Astrocyte of the cerebellum (primary cell): ENCODE data around the gene OPTC.

Experiments used
- DNase-seq: peaks from one replicate; pipeline ENCODE4 v3.0.0-alpha.2; 2011; ENCODE audit warnings: low read depth
- H3K4me3 ChIP-seq: 2 replicates; pipeline ENCODE4 v1.5.1; 2011; ENCODE audit warnings: mild to moderate bottlenecking, low read depth, low read length, moderate library complexity
- in situ Hi-C: cut with HindIII; loops from 2 replicates; pipeline ENCODE4 v1.10.0; 2017; ENCODE audit warnings: low sequenced_read_pairs
- TF ChIP-seq, protein P1 (sequence below): IDR thresholded peaks from 2 replicates; pipeline ENCODE4 v1.5.1; 2012; ENCODE audit warnings: low read length, low read depth, moderate library complexity, mild to moderate bottlenecking; ENCODE audit errors: missing control alignments

OPTC gene

DNA sequence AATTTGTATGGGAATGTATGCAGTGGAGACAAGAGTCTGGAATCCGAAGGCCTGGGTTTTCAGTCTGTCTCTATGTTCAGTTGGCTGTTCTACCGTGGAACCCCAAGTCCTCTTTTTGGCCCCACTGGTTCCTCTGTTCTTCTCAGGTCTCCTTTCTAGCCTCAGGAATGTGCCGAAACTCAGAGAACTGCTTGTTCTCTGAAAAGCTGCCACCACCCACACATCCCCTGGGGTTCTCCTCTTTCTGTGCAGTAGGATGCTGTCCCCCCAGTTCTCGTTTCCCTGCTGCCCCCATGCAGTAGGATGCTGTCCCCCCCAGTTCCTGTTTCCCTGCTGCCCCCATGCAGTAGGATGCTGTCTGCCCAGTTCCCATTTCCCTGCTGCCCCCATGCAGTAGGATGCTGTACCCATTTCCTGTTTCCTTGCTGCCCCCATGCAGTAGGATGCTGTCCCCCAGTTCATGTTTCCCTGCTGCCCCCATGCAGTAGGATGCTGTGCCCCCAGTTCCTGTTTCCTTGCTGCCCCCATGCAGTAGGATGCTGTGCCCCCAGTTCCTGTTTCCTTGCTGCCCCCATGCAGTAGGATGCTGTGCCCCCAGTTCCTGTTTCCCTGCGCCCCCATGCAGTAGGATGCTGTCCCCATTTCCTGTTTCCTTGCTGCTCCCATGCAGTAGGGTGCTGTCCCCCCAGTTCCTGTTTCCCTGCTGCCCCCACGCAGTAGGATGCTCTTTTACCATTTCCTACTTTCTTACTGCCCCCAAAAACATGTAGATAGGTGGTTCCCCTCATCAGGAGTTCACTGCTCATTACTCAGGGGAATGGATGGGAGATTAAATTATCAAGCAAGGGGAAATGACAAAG is 35.3 kb downstream of the OPTC start:
- in situ Hi-C loops, result no loop called here
- H3K4me3 ChIP-seq, result no peak overlapping the region
- TF ChIP-seq, protein P1, sequence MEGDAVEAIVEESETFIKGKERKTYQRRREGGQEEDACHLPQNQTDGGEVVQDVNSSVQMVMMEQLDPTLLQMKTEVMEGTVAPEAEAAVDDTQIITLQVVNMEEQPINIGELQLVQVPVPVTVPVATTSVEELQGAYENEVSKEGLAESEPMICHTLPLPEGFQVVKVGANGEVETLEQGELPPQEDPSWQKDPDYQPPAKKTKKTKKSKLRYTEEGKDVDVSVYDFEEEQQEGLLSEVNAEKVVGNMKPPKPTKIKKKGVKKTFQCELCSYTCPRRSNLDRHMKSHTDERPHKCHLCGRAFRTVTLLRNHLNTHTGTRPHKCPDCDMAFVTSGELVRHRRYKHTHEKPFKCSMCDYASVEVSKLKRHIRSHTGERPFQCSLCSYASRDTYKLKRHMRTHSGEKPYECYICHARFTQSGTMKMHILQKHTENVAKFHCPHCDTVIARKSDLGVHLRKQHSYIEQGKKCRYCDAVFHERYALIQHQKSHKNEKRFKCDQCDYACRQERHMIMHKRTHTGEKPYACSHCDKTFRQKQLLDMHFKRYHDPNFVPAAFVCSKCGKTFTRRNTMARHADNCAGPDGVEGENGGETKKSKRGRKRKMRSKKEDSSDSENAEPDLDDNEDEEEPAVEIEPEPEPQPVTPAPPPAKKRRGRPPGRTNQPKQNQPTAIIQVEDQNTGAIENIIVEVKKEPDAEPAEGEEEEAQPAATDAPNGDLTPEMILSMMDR, result no peak
- DNase-seq, result no peak

DNA sequence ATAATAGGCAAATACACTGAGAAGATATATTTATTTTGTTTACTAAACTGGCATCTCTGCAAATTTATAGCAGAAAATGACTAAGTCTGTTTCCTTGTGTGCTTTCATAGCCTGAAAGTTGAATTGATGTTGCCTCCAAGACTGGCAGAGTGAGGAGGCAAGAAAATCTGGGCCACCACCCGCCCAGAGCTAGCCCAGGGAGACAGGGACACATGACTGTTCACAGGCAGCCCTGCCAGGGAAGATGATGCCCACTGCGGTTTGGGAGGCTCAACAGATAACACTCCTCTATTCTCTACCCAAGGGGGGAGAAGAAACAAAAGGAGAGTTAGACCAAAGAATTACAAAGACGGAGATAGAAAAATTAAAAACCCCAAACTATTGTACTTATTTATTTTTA is 37.1 kb downstream of the OPTC start:
- no peak overlapping the region for H3K4me3 ChIP-seq
- in situ Hi-C loops, result no loop called here
- DNase-seq, result no peak
- TF ChIP-seq, protein P1, result no peak

DNA sequence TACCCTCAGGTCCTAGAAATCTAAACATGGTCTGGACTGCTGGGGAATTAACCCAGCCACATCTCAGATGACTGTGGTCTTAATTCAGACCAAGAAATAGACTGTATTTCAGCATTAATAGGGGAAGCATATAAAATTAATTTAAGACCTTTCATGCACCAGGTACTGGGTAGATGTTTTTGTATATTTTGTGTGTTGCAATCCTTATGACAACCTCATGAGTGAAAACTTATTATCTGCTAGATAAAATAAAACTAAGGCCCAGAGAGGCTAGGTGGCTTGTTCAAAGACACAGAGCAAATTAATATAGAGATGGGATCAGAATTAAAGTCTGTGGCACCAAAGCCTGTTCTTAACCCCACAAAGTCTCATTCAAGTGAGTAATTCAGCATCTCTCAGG is 40.1 kb downstream of the OPTC start:
- in situ Hi-C loops, result no loop called here
- TF ChIP-seq, protein P1, result no peak
- no peak overlapping the region for H3K4me3 ChIP-seq
- no peak for DNase-seq

DNA sequence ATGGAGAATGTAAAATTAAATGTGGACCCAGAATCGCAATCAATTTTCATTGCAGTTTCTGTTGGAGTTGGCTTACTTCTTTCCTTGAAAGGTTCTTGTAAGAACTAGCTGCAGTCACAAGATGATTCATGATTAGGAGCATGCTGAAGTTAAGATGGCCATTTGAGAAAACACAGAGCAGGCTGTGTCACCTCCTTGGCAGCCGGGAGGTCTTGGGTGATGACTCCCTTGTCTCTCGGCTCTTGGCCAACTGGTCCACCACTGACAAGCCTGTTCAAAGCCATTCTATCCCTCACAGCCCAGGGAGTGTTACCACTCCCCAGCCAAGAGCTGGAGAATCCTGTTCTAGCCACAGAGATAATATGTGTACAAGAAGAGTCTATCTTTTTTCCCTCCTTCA is 40.6 kb downstream of the OPTC start:
- H3K4me3 ChIP-seq, result no peak overlapping the region
- in situ Hi-C loops, result no loop called here
- DNase-seq, result peak; percentile 46

DNA sequence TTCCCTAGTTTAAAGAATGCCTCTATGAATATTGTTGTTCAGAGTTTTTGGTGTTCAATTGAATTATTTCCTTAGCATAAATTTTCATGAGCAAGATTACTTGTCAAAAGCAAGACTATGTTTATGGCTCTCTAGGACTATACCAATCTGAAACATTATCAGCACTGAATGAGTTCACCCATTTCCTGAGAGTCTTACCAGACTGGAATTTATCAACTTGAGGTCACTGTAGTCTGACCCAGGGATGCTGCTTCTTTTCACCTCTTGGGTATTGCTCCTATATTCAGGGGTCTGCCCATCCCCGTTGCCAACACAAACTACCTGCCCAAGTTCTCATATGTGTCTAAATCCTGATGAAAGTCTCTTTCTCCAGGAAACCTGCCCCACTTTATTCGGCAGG is 42.6 kb downstream of the OPTC start:
- no peak for DNase-seq
- H3K4me3 ChIP-seq, result no peak overlapping the region
- TF ChIP-seq, protein P1, result no peak
- in situ Hi-C loops, result no loop called here

More for the DNA sequence above, 40.6 kb downstream of the OPTC start:
- TF ChIP-seq, protein P1, result no peak

DNA sequence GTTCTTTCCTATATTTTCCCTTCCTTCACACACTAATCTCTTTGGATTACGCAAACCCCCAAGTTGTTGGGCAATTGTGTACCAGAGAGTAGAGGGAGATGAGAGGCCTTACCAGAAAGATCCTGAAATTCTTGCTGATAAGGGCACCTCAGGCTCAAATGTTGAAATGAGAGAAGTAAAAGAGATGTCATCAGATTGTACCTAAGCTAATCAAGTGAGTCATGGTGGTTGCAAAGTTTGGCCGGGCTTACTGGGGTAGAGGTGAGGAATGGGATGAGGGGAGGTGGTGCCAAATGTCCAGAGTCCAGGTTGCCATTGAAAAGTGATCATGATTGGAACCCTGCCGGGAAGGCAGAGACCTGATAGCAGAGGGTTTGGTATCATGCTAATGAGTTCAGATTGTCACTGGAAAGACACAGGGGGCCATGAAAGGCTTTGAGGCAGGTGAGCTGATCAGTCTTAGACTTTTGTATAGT is 43.1 kb downstream of the OPTC start:
- no peak overlapping the region for H3K4me3 ChIP-seq
- in situ Hi-C loops, result no loop called here
- TF ChIP-seq, protein P1, result no peak
- no peak for DNase-seq
